Measurements from ENCODE around the gene ALKAL2.

The ALKAL2 gene

DNA sequence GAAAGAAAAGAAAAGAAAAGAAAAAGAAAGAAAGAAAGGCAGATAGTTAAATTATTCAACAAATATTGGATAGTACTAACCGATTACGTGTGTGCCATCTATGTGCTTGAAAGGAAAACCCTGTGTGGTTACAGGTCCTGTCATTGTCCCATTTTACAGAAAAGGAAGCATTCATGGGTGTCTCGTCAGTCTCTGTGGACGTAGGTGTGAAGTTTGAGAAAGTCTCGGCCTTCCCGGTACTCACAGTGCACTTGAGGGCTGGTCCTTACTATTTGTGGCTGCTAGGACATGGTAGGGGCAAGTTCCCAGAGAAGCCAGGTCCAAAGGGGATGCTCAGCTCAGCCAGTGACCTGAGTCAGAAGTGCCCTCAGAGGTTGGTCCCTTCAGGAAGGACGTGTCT is 43.3 kb downstream of the ALKAL2 start:
- no peak for DNase-seq (ENCODE audit: low read depth)

- DNase-seq (ENCODE audit: low read depth) = no peak
Measured at GRCh38 chr2:238869-239268, 49.0 kb downstream of the ALKAL2 start.

DNA sequence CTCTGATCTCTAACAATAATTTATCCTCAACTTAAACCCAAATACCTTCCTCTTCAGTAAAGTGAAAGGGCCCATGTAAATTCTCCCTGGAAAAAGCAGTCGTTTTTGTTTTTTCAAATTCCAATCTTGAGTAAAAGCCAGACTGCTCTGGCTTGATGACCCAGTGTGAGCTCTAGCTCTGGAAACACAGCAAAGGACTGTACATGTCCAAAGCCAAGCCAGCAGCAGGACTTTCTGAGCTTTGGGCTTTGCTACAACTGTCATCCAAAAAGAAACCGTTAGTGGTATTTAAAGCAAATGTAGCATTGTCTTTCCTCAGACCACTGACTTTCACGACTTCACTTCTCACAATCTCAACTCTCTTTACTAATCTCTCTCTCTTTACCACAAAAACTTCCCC is 49.5 kb downstream of the ALKAL2 start:
- no peak for DNase-seq (ENCODE audit: low read depth)

- no peak for DNase-seq (ENCODE audit: low read depth)
Measured at GRCh38 chr2:237878-238277, 50.0 kb downstream of the ALKAL2 start.

- DNase-seq (ENCODE audit: low read depth) = no peak
Measured at GRCh38 chr2:236993-237539, 50.8 kb downstream of the ALKAL2 start.

DNA sequence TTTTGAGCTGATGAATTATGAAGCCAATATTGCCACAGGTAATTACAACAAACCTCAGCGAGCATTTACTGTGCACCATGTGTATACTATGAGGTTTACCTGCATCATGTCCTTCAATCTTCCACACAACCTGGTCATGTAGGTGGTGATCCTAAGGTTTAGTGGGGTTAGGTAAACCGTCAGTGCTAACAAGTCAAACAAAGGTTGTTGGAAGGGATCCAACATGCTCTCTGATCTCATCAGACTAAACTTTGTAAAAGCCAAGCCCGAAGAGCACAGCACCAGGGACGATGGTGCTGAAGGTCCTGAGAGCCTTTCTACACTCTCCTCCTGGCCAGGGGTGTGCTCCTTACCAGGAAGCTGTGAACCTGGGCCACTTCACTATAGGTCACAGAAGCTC is 53.5 kb downstream of the ALKAL2 start:
- no peak for DNase-seq (ENCODE audit: low read depth)

GRCh38 chr2:233030-233429 is 54.9 kb downstream of the ALKAL2 start:
- no peak for DNase-seq (ENCODE audit: low read depth)

DNA sequence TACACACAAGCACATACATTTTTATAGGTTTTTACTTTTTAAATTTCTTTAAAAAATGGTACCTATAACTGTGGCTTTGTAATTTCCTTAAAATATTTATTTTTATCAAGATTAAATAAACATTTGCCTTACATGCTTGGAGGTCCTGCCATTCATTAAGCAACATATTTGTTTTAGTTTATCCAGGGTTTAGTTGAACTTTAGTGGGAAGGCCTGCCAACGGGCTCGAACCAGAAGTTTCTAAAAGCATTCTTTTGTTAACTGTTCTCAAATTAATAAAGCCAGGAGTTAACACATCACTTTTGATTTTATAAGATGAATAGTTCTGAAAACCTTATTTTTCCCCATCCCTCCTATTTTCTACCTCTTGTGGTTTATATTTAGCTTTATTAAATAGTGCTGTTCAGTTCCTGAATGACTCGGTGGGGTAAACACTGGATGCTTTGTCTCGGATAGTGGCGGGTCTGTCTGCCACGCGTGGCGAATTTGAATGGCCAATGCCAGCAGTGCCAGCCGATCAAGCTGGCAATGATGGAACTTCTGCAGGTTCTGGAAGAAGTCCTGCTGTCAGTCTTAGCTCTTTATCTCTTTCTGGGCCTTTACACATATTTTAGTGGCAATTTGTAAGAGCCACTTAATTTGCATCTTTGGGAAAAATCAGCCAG is 56.2 kb downstream of the ALKAL2 start:
- no peak for DNase-seq (ENCODE audit: low read depth)

Data from GM04503 (cell line).